GM21423 (cell line): ENCODE measurements around the gene PGAP3.

Source experiments
- ATAC-seq: cut with Tn5 transposase; IDR thresholded peaks from one replicate; pipeline ENCODE4 v1.9.1; 2021; ENCODE audit warnings: mild to moderate bottlenecking, moderate library complexity; ENCODE audit not compliant: unreplicated experiment

PGAP3 gene

GRCh38 chr17:39697961-39698360 lies 10.1 kb upstream of the PGAP3 start:
- ATAC-seq, result no peak

GRCh38 chr17:39696731-39697130 lies 8.9 kb upstream of the PGAP3 start:
- ATAC-seq, result no peak

DNA sequence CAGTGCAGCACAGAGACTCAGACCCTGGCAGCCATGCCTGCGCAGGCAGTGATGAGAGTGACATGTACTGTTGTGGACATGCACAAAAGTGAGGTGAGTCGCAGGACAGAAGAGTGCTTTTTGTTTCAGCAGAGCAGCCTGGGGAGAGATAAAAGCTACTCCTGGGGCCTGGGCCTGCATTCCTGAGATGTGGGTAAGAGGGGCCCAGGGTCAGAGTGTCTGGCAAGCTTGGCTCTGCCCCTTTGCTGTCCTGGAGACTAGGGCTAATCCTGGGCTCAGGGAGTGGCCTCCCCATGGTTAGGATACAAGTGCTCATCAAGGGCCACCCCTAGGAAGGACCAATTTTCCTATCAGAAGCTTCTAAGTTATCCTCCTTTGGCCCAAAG lies 7.2 kb upstream of the PGAP3 start:
- no peak for ATAC-seq

DNA sequence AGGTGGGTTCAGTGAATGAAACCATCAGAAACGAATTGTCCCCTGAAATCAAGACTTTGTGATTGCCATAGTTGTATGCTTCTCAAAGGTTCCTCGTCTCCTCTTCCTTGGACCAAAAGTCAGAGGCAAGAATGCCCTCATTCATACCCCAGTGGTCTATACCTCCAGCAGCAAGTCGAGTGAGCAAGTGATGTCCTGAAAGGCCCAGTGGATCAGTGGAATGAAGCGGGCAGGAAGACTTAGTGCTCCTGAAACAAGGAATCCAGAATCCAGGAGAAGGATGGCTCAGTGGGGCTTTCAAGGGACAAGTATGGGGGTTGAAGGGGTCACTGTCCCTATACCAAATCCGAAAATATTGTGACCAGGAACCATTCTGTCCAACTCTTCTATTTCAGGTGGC lies 6.7 kb upstream of the PGAP3 start:
- ATAC-seq, result no peak

- ATAC-seq, result no peak
Measured at GRCh38 chr17:39688945-39689344, 1.1 kb upstream of the PGAP3 start.

DNA sequence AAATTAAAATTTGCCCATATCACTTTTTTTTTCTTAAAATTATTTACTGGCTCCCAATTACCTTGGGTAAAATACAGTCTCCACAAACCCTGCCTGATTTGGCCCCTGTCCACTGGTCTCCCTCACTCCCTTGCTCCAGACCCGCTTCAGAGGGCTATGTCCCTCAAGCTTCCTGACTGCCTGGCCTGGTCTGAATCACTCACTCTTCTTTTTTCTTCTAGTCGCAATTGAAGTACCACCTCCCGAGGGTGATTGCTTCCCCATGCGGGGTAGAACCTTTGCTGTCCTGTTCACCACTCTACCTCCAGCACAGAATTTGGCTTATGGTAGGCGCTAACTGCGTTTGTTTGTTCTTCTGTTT lies 598 bp upstream of the PGAP3 start:
- no peak for ATAC-seq

GRCh38 chr17:39687101-39687545 lies 734 bp downstream of the PGAP3 start:
- ATAC-seq, result no peak

DNA sequence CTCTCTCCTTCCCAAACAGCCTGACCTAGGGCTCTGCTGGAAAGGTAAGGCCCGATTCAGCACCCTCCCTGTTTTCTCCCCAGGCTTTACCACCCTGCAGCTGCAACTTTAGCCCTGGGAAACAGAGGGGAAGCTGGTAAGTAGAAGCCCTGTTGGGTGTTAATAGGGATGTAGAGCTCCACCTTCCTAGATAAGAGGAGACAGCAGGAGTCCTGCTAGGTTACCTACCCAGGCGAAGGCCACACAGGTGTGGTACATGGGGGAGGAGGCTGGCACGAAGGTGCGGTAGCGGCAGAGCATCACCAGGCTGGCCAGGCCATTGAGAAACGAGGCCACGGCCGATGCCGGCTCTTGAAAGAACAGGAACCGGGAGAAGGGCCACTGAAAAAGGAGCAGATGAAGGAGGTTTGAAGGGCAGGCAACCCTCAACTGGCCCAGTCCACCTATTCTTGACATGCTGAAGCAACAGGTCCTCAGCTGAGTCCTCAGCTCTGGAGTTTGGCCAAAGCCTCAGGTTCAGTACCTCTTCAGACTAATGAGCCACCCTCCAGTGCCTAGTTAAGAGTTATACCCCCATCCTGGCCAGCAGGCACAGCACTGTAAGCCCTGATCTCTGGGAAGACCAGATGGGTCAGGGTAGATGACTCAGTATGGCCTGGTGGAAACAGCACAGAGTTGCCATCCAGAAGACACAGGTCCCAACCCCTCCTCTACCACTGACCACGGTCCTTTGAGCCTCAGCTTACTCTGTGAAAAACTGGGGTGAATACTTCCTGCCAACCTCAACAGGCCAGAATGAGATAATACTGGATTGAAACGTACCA lies 3.3 kb downstream of the PGAP3 start:
- no peak for ATAC-seq

- no peak for ATAC-seq
Measured at GRCh38 chr17:39683295-39683939, 4.4 kb downstream of the PGAP3 start.

GRCh38 chr17:39679521-39680192 lies 8.2 kb downstream of the PGAP3 start:
- ATAC-seq, result no peak

DNA sequence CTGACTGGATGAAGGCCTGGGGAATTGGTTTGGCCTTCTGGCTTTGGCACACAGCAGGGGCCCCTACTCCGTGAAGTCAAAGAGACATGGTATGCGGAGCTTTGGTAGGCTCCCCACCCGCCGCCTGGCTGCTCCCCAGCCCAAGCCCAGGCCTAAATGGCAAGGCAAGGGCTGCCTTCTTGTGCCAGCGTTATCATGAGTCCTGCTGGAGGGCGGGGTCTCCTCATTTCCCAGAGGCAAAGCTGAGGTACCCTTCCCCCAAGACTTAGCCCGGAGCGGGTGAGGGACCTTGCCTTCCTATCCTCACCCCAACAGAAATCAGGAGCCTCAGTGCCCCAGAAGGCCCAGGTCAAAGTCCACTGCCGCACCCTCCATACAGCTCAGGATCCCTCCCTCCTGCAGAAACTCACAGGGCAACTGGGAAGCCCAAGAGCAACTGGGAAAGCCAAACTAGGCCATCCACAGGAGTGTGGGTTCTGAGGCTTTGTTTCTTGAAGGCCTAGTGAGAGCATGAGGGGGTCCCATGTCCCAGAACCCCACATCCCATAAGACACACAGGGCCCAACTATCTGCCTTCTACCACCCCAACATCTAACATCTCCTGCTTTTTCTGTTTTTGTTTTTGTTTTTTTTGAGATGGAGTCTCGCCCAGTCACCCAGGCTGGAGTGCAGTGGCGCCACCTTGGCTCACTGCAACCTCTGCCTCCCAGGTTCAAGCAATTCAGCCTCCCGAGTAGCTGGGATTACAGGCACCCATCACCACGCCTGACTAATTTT lies 9.3 kb downstream of the PGAP3 start:
- no peak for ATAC-seq

GRCh38 chr17:39677542-39678339 lies 10.1 kb downstream of the PGAP3 start:
- ATAC-seq, result no peak

GRCh38 chr17:39677072-39677471 lies 10.8 kb downstream of the PGAP3 start:
- ATAC-seq, result no peak

DNA sequence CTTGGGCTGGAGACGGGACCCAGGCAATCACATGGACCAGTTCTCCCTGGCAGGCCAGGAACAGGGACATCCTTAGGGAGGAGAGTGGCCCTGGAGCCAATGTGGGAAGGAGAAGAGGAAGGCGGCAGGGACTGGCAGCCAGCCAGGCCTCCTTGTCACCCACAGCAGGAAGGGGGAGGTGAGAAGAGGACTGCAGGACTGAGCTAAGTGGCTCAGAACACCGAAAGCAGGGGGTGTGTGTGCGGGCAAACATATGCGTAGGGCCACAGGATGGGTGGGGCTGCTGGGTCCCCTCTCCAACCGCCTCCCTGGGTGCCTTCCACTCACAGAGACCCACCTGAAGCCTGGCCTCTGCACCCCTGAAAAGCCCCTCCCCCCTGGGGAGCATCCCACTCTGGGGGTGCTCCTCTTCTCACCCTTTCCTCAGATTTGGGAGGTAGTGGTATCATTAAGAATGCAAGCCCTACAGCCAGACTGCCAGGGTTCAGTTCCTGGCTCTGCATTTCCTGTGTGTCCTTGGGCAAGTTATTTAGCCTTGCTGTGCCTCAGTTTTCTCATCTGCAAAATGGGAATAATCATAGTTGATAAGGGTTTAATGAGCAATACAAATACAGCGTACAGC lies 11.5 kb downstream of the PGAP3 start:
- peak; percentile 48 for ATAC-seq

DNA sequence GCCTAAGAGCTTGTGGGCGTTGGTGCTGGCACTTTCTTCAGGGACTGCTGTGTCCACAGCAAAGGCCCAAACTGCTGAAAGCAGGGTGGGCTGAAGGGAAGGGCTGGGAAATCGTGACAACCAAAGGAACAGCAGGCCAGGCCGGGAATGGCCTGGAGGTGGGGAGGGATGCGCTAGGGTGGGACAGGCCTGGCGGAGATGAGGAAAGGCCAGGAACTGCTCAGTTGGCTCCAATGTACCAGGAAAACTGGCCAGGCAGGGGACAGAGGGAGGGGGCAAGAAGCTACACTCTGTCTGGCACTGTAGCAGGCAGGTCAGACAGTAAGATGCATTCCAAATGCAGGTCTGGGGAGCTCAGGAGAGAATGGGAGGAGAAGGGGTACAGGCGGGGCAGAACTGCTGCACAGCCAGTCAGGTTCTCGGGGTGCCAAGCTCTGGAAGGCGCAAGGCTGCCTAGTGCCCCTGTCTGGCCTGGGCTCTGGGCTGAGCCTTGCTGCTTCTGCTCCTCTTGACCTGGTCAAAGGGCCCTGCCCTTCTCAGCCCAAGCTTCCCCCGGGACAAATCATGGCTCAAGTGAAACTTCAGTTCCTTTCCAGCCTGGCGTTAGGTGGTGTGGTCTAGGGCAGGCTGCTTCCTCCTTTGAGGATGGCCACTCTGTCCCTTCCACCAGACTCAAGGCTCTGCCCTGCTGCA lies 12.3 kb downstream of the PGAP3 start:
- no peak for ATAC-seq

GRCh38 chr17:39674702-39675389 lies 13.0 kb downstream of the PGAP3 start:
- ATAC-seq, result peak; percentile 53

DNA sequence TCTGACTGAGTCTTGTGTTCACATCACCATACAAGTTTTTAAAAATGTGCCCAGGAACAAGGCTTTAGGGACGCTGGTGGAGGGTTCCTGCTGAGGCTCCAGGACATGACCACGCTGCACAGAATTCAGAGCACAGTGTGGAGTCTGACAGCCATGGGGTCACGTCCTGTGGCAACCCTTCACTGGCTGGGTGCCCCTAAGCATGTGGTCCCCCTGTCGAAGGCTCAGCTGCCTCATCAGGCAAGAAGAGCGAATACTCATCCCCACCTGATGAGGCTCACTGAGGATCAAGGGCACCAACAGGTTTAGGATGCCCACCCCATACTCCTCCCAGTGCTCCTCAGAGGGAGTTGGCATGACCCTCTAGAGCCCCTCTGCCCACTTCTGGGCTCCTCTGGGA lies 13.7 kb downstream of the PGAP3 start:
- ATAC-seq, result no peak

- no peak for ATAC-seq
Measured at GRCh38 chr17:39673335-39674081, 14.3 kb downstream of the PGAP3 start.
